GM21723 (cell line): ENCODE results near the gene CPT1C.

Source experiments
- ATAC-seq: cut with Tn5 transposase; IDR thresholded peaks from one replicate; pipeline ENCODE4 v1.9.1; 2021; ENCODE audit warnings: mild to moderate bottlenecking, moderate library complexity; ENCODE audit not compliant: unreplicated experiment

Gene CPT1C

GRCh38 chr19:49755956-49756355 is 65.0 kb downstream of the CPT1C start:
- no peak for ATAC-seq

GRCh38 chr19:49758292-49758691 is 67.4 kb downstream of the CPT1C start:
- no peak for ATAC-seq

GRCh38 chr19:49761249-49761624 is 70.3 kb downstream of the CPT1C start:
- ATAC-seq, result no peak

GRCh38 chr19:49761625-49762311 is 70.9 kb downstream of the CPT1C start:
- no peak for ATAC-seq

- no peak for ATAC-seq
These were observed 72.3 kb downstream of the CPT1C start, which contains the start of gene TSKS for GRCh38 chr19:49763230-49763629. TSS of gene TSKS (minus strand) at chr19:49763306. CDS start at chr19:49763247, 59 bp downstream.
